Suppressor macrophage (primary cell): Measurements from ENCODE around the gene B9D2.
A peak's percentile ranks its signal among the peaks of the same experiment; 100 is the strongest.
"Not testable (repeated sequence)": the region's sequence is repeated elsewhere in the genome, so short reads cannot be mapped to it uniquely, and the experiment has no call there.

ENCODE experiments used
- DNase-seq, 4 experiments: peaks; one replicate each; pipeline ENCODE4 v3.0.0-alpha.2; 2020 to 2022

The B9D2 gene

GRCh38 chr19:41386442-41386841 is 22.5 kb upstream of the B9D2 start:
- DNase-seq: peak in 1 of 4 experiments; percentile 24

GRCh38 chr19:41384351-41384750 is 20.4 kb upstream of the B9D2 start:
- no peak for DNase-seq

DNA sequence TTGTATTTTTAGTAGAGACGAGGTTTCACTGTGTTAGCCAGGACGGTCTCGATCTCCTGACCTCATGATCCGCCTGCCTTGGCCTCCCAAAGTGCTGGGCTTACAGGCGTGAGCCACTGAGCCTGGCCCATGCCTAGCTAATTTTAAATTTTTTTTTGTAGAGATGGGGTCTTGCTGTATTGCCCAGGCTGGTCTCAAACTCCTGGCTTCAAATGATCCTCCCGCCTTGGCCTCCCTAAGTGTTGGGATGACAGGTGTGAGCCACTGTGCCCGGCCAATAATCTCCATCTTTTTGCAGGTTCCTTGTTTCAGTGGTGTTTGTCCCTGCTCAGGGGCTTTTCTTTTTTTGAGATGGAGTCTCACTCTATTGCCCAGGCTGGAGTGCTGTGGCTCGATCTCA is 17.6 kb upstream of the B9D2 start:
- DNase-seq: not testable (repeated sequence)

DNA sequence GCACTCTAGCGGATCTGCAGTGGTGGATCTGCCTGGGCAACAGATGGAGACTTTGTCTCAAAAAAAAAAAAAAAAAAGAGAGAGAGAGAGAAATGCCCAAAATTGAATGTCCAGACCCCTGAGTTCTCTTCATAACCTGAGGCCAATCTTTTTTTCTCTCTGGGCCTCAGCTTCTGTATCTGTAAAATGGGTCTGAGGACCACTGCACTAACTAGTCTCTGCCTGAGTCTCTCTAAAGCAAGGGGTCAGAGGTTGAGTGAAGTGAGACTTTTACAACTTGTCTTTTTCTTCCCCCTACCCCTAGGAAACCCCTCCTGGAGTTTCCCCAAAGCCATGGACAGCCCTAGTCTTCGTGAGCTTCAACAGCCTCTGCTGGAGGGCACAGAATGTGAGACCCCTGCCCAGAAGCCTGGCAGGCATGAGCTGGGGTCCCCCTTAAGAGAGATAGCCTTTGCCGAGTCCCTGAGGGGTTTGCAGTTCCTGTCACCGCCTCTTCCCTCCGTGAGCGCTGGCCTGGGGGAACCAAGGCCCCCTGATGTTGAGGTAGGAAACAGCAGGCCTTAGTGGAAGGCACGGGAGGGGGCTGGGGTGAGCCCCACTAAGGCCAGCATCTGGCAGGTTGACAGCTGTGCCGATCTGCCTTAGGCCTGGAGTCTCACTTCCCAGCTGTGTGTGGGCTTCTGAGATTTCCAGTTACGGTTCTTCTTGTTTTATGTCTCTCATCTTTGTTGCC is 14.2 kb upstream of the B9D2 start:
- peak; percentile 28 to 64 (median 51) for DNase-seq

DNA sequence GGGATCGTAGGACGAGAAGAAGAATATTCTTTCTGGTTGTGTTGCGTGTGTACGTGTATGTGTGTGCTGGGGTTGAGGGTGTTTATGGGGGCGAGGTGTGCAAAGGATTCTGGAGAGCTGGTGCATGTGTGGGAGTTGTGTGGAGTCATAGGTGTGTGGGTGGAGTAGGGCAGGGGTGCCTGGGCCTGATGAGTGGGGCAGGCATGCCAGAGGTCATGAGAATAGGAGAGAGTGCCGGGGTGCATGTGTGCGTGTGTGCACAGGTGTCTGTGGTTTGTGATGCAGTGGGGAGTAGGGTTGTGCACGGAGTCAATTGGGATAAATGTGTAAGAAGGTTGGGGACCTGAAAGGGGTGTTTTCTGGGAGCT is 13.0 kb upstream of the B9D2 start:
- DNase-seq: peak; percentile 58 to 81 (median 76)

DNA sequence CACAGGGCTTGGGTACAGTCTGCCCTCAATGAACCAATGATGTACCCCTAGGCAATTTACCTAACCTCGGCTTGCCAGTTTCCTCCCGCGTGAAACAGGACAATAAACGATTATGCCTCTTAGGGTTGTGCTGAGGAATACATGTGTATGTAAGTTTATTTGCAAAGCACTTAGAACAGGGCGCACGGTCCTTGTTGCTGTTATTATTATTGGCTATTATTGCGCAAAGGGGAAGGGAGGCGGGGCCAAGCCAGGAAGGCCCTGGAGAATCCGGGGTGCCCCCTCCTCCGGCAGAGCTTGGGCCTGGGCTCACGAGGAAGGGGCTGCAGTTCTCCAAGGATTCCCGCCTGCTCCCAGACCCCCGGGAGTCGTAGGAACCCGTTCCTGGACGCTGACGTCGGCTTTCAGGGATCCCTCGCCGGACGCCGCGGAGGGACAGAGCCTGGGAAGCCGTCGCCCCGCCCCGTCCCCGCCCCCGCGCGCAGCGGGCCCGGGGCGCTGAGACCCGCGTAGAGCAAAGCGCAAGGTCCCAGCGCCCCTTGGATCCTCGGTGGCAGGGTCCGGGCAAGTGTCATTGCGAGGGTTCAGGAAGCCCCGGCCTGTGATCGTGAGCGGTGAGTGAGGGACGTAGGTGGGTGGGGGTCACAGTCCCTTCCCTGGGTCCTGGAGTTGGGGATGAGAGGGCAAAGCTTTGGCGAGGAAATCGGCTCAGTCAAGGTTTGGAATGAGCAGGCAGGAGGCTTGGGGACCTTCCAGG is 12.5 kb upstream of the B9D2 start, which contains the start of gene TMEM91:
TMEM91 (plus strand) TSS at position 293 of the 757 bp plus-strand sequence. CDS start 1,777 bp downstream, outside the sequence.
- peak; percentile 50 to 74 (median 61) for DNase-seq

- no peak for DNase-seq
Measured at GRCh38 chr19:41373993-41374392, 10.0 kb upstream of the B9D2 start.

GRCh38 chr19:41372501-41372900 is 8.6 kb upstream of the B9D2 start:
- DNase-seq: no peak

DNA sequence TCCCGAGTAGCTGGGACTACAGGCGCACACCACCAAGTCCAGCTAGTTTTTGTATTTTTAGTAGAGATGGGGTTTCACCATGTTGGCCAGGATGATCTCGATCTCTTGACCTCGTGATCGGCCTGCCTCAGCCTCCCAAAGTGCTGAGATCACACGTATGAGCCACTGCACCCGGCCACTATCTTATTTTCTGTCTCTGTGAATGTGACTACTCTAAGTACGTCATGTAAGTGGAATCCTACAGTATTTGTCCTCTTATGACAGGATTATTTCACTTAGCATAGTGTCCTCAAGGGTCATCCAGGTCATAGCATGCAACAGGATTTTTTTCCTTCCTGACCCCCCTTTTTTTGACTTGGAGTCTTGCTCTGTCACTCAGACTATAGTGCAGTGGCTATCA is 7.6 kb upstream of the B9D2 start:
- no peak for DNase-seq

- DNase-seq: not testable (repeated sequence)
Measured at GRCh38 chr19:41371119-41371518, 7.2 kb upstream of the B9D2 start.

GRCh38 chr19:41369769-41370168 is 5.8 kb upstream of the B9D2 start:
- DNase-seq: no peak

GRCh38 chr19:41367848-41368301 is 3.9 kb upstream of the B9D2 start:
- peak; percentile 50 to 84 (median 69) for DNase-seq

GRCh38 chr19:41366089-41366488 is 2.1 kb upstream of the B9D2 start:
- peak in 1 of 4 experiments; percentile 26 for DNase-seq

- peak; percentile 65 to 87 (median 80) for DNase-seq
Measured at GRCh38 chr19:41364524-41365391, 809 bp upstream of the B9D2 start.

DNA sequence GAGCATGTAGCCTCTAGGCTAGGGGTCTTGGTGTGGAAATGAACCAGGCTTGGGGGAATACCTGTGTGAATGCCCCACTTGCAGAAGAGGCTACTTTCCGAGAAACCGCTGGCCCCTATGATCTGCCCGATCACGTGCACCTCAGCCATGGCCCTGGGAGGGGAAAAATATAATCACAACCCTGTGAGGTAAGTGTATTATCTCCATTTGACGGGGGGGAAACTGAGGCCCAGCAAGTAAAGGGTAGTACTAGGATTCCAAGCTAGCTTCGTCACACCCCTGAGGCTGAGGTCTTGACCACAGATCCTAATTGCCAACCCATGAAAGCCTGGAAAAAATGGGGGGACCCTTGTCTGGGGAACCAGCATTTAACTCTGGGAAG is 587 bp downstream of the B9D2 start:
- DNase-seq: no peak

DNA sequence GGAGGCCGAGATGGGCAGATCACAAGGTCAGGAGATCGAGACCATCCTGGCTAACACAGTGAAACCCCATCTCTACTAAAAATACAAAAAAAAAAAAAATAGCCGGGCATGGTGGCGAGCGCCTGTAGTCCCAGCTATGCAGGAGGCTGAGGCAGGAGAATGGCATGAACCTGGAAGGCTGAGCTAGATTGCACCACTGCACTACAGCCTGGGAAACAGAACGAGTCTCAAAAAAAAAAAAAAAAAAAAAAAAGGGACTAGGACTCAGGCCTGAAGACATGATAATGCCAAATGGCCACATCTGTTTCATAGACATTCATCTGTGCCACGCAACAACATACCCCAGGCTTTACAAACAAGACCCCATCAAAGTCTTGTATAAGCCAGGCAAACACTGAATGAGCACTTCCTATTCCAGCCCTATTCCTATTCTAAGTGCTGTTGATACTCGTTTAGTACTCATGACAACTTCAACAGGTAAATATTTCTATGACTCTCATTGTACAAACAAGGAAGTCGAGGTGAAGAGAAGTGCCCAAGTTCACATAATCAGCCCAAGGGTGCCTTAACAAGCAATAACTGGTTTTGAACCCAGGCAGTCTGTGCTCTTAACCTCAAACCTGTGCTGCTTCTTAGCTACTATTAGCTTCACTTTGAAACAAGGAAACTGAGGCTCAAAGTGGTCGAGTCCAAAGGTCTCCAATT is 1.7 kb downstream of the B9D2 start:
- no peak for DNase-seq

GRCh38 chr19:41359741-41360140 is 4.2 kb downstream of the B9D2 start:
- DNase-seq: no peak

DNA sequence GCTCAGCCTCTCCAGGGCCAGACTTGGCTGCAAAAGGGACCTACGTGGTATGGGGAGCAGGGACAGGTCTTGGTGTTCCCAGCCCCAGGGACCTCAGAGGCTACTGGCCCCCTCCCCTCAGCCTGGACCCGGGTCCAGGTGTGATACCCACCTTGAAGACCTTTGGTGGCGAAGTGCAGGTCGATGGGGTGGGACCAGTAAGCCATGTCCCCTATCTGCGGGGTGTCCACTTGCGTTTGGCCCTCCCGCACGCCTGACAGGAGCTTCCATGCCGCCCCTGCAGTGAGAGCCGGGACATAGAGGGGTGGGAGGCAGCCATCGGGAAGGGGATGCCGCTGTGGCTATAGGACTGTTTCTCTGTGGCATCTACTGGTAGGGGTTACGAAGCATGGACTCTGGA is 6.2 kb downstream of the B9D2 start:
- no peak for DNase-seq

DNA sequence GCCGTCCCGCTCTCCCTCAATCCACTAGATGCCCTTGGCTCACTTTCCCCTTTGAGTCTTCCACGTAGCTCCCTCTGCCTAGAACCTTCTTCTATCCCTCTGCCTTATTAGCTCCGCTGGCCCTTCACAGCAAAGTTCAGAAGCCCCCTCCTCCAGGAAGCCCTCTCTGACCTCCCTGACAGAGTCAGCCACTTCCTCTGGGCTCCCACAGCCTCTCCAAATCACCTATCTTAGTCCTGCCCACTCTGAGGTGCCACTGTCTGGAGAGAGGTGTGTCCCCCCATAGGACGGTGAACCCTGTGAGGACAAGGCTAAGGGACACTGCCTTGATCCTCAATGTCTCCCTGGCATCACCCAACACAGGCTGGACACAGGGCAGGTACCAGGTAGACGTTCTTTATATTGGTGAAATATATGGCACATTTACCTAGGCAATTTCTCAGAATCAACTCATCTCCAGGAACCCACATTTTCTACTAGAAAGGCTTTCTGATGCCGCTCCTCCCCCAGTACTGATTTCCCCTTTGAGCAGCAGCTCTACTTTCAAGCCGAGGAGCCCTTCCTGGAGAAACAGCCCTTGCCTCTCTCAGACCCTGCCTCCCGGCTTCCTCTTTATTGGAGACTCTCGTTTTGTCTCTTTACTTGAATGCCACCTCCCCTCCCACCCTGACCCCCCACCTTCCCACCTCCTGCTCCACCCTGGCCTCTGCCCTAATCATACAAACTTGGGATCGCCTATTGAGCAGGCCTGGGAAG is 6.8 kb downstream of the B9D2 start:
- peak; percentile 53 to 76 (median 68) for DNase-seq

DNA sequence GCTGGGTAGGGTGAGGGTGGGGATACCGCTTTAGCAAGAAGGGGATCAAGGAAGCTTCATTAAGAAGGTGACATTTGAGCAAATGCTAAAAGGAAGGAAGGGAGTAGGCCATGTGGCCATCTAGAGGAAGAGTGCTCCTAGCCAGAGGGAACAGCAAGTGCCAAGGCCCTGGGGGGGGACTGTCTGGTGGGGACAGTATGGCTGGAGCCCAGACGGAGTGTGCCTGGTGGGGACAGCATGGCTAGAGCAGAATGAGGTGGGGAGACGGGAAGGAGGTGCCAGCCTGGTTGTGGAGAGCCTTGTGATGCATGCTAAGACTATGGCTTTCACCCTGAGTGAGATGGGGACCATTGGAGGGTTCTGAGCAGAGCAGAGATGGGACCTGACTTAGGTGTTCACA is 8.1 kb downstream of the B9D2 start:
- DNase-seq: peak in 1 of 4 experiments; percentile 26

DNA sequence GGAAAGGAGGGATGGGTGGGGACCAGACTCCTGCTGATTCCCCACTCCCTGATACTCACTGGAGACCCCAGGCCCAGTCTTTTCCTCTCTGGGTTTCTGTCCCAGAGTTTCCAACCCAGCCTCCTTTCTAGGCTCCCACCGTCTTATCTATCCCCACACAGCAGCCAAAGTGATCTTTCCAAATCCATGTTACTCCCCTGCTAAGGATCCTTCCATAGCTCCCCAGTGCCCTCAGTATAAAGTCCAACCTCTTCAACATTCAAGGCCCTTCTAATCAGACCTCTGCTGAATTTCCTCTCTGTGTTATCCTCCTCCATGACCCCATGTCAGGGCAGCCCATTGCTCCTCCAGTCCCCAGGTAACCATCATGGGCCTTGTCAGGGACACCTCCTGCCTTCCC is 8.9 kb downstream of the B9D2 start:
- DNase-seq: no peak
